Caco-2 (cell line): ENCODE data around the gene ATG14. TPM values are rescaled to one million over a fixed set of nuclear protein-coding genes. Genes with fewer than 3 reads are reported as not detected.

Experiments
- BruUV-seq: library from RNA; stranded (reverse); fragments of 400-500 nt; replicated peaks from 2 replicates; lab custom pipeline; 2021; lab: Mats Ljungman, UMichigan
- CTCF ChIA-PET: fragments of 300-600 bp; sonication (Branson Sonifier 250); formaldehyde crosslinking; loops from one replicate; lab custom pipeline; 2022; ENCODE audit warnings: antibody characterized with exemption; lab: Charles Lee
- POLR2A ChIA-PET: fragments of 300-600 bp; sonication (Branson Sonifier 250); formaldehyde crosslinking; loops from one replicate; lab custom pipeline; 2022; ENCODE audit warnings: antibody characterized with exemption; lab: Charles Lee
- DNase-seq, 2 experiments: peaks; one replicate each; pipeline versions ENCODE4 v3.0.0 to v3.0.0-alpha.2; 2020 to 2022
- H3K27me3 ChIP-seq: replicated peaks from 2 replicates; pipeline ENCODE4 v1.6.0; 2011; ENCODE audit warnings: low read length; ENCODE audit not compliant: control insufficient read depth, insufficient read depth
- H3K36me3 ChIP-seq: 2 replicates; pipeline ENCODE4 v1.5.1; 2011; ENCODE audit warnings: low read length; ENCODE audit not compliant: control insufficient read depth, insufficient read depth
- H3K4me1 ChIP-seq: fragments of 250-450 bp; sonication (Bioruptor Pico); 2 replicates; pipeline ENCODE4 v1.5.1; 2020; ENCODE audit warnings: mild to moderate bottlenecking
- H3K4me3 ChIP-seq: 2 replicates; pipeline ENCODE4 v1.5.1; 2011; ENCODE audit warnings: low read depth, mild to moderate bottlenecking, control low read depth, low read length
- H3K9me3 ChIP-seq: fragments of 250-450 bp; sonication (Bioruptor Pico); 2 replicates; pipeline ENCODE4 v1.5.1; 2020; ENCODE audit warnings: mild to moderate bottlenecking, moderate library complexity
- H3K27ac Mint-ChIP-seq: one replicate; pipeline ENCODE4 v1.8.0; 2022; ENCODE audit warnings: mixed read lengths; ENCODE audit not compliant: unreplicated experiment
- H3K27me3 Mint-ChIP-seq: one replicate; pipeline ENCODE4 v1.8.0; 2022; ENCODE audit warnings: mixed read lengths; ENCODE audit not compliant: insufficient read depth, unreplicated experiment
- H3K36me3 Mint-ChIP-seq: one replicate; pipeline ENCODE4 v1.8.0; 2022; ENCODE audit warnings: mild to moderate bottlenecking, mixed read lengths; ENCODE audit not compliant: insufficient read depth, unreplicated experiment
- H3K4me1 Mint-ChIP-seq: one replicate; pipeline ENCODE4 v1.8.0; 2022; ENCODE audit warnings: low read depth, mixed read lengths; ENCODE audit not compliant: unreplicated experiment
- H3K4me3 Mint-ChIP-seq: one replicate; pipeline ENCODE4 v1.8.0; 2022; ENCODE audit warnings: mild to moderate bottlenecking, moderate library complexity, mixed read lengths; ENCODE audit not compliant: unreplicated experiment
- H3K9me3 Mint-ChIP-seq: one replicate; pipeline ENCODE4 v1.8.0; 2022; ENCODE audit warnings: mixed read lengths; ENCODE audit not compliant: unreplicated experiment
- CTCF ChIP-seq, 2 experiments: fragments of 200-600 bp in 1 of 2; IDR thresholded peaks; 1 replicate in 1 of 2; 2 replicates in 1 of 2; pipeline versions ENCODE4 v1.5.1 to v1.8.0; 2011 to 2022; ENCODE audit warnings: antibody characterized with exemption in 1 of 2, control low read depth in 1 of 2, inconsistent platforms in 1 of 2, low read depth in 1 of 2, low read length in 1 of 2, mild to moderate bottlenecking in 1 of 2, moderate library complexity in 1 of 2; ENCODE audit not compliant: insufficient read depth in 1 of 2, severe bottlenecking in 1 of 2, unreplicated experiment in 1 of 2
- intact Hi-C: fragments of 100-400 bp; cut with micrococcal nuclease; formaldehyde crosslinking; loops from one replicate; pipeline ENCODE4 v1.10.0; 2022; ENCODE audit not compliant: unreplicated experiment
- total RNA-seq: library from RNA; stranded (reverse); gene quantifications from 2 replicates; pipeline ENCODE4 v1.2.3, GENCODE V29; 2022

The ATG14 gene
- total RNA-seq, 1 experiment from 2014 or later = 13.1 TPM

- no peak for TF ChIP-seq CTCF (IDR thresholded peaks at IDR 0.05; ENCODE audit: insufficient read depth in 1 of 2, low read depth in 1 of 2, low read length in 1 of 2, severe bottlenecking in 1 of 2, unreplicated experiment in 1 of 2)
- Mint-ChIP-seq H3K4me3 (no peak overlapping the region), H3K4me1 (peaks cover 6% of the 10 kb centered on the region), H3K36me3 (no peaks in the 10 kb centered on the region), H3K27me3 (peaks cover 3% of the 10 kb centered on the region), H3K27ac (no peak overlapping the region), H3K9me3 (no peaks in the 10 kb centered on the region)
- Histone ChIP-seq H3K36me3 (no peaks in the 10 kb centered on the region), H3K27me3 (no peaks in the 10 kb centered on the region), H3K4me1 (no peaks in the 10 kb centered on the region), H3K4me3 (no peak overlapping the region), H3K9me3 (no peaks in the 10 kb centered on the region)
- intact Hi-C loops = loop anchor here (10.0 kb wide), 1 partner anchor 221 kb away; no protein-coding TSS in a partner anchor
- POLR2A ChIA-PET = no interaction called here
- BruUV-seq = no TSS peak
- no peak for DNase-seq
- CTCF ChIA-PET = interaction anchor here (0.6 kb wide), 1 partner anchor 1109 kb away, joined by 4 read pairs; no protein-coding TSS in a partner anchor
Measured at GRCh38 chr14:55433880-55434804, 22.5 kb upstream of the ATG14 start.

GRCh38 chr14:55432628-55433027, 21.0 kb upstream of the ATG14 start:
- Histone ChIP-seq H3K27me3 (no peaks in the 10 kb centered on the region), H3K4me3 (no peak overlapping the region), H3K36me3 (no peaks in the 10 kb centered on the region), H3K4me1 (no peaks in the 10 kb centered on the region), H3K9me3 (no peaks in the 10 kb centered on the region)
- no TSS peak for BruUV-seq
- no peak for DNase-seq
- H3K27ac Mint-ChIP-seq = no peak overlapping the region
- no peaks in the 10 kb centered on the region for H3K9me3 Mint-ChIP-seq
- no peak for TF ChIP-seq CTCF (IDR thresholded peaks at IDR 0.05; ENCODE audit: insufficient read depth in 1 of 2, low read depth in 1 of 2, low read length in 1 of 2, severe bottlenecking in 1 of 2, unreplicated experiment in 1 of 2)
- ChIA-PET POLR2A (no interaction called here), CTCF (no interaction called here)
- H3K4me3 Mint-ChIP-seq = no peak overlapping the region
- H3K4me1 Mint-ChIP-seq = peaks cover 6% of the 10 kb centered on the region
- H3K36me3 Mint-ChIP-seq = no peaks in the 10 kb centered on the region
- intact Hi-C loops = loop anchor here (10.0 kb wide), 1 partner anchor 222 kb away; no protein-coding TSS in a partner anchor
- peaks cover 3% of the 10 kb centered on the region for H3K27me3 Mint-ChIP-seq

GRCh38 chr14:55430024-55430690, 18.5 kb upstream of the ATG14 start:
- H3K4me3 ChIP-seq = no peak overlapping the region

More at GRCh38 chr14:55430024-55430690, 18.5 kb upstream of the ATG14 start:
- no peaks in the 10 kb centered on the region for H3K27me3 Mint-ChIP-seq
- H3K4me3 Mint-ChIP-seq = no peak overlapping the region
- intact Hi-C loops = loop anchor here (1.0 to 10.0 kb wide), 3 partner anchors 159 to 225 kb away; partner anchors contain the start of gene FBXO34
- peak; percentile 36 to 38 for TF ChIP-seq CTCF (IDR thresholded peaks at IDR 0.05; ENCODE audit: insufficient read depth in 1 of 2, low read depth in 1 of 2, low read length in 1 of 2, severe bottlenecking in 1 of 2, unreplicated experiment in 1 of 2)
- Histone ChIP-seq H3K36me3 (no peaks in the 10 kb centered on the region), H3K4me1 (no peaks in the 10 kb centered on the region; the same call in 1 of the 2 replicates), H3K9me3 (no peaks in the 10 kb centered on the region), H3K27me3 (no peaks in the 10 kb centered on the region)
- no peaks in the 10 kb centered on the region for H3K9me3 Mint-ChIP-seq
- H3K36me3 Mint-ChIP-seq = no peaks in the 10 kb centered on the region
- no TSS peak for BruUV-seq
- POLR2A ChIA-PET = no interaction called here
- peaks cover 13% of the 10 kb centered on the region for H3K4me1 Mint-ChIP-seq
- peak; percentile 49 to 69 for DNase-seq
- CTCF ChIA-PET = interaction anchor here (1.0 kb wide), 1 partner anchor 101 kb away, joined by 10 read pairs; no protein-coding TSS in a partner anchor
- H3K27ac Mint-ChIP-seq = no peak overlapping the region
